ENCODE data around the gene ZNF516. TPM values are rescaled to one million over a fixed set of nuclear protein-coding genes. Genes with fewer than 3 reads are reported as not detected.

Gene ZNF516
- total RNA-seq, 1 donor from 2014 or later = 20.3 TPM

DNA sequence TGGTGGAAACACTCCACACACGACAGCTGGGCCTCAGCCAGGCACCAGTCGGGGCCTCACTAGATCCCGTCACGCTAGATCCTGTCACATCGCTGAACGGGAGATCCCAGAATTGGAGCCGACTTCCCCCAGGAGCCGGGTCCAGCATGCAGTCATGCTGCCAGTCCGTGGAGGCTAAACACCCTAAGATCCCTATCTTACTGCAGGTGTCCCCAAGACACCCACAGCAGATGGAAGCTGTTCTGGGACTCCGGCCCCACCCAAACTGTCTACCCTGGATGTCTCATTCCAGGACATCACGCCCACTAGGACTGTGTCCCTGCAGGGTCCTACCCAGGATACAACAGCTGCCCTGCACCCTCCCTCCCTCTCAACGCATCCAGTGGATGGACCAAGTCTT lies 23.4 kb downstream of the ZNF516 start:
- DNase-seq (ENCODE audit: low spot score) = no peak

DNA sequence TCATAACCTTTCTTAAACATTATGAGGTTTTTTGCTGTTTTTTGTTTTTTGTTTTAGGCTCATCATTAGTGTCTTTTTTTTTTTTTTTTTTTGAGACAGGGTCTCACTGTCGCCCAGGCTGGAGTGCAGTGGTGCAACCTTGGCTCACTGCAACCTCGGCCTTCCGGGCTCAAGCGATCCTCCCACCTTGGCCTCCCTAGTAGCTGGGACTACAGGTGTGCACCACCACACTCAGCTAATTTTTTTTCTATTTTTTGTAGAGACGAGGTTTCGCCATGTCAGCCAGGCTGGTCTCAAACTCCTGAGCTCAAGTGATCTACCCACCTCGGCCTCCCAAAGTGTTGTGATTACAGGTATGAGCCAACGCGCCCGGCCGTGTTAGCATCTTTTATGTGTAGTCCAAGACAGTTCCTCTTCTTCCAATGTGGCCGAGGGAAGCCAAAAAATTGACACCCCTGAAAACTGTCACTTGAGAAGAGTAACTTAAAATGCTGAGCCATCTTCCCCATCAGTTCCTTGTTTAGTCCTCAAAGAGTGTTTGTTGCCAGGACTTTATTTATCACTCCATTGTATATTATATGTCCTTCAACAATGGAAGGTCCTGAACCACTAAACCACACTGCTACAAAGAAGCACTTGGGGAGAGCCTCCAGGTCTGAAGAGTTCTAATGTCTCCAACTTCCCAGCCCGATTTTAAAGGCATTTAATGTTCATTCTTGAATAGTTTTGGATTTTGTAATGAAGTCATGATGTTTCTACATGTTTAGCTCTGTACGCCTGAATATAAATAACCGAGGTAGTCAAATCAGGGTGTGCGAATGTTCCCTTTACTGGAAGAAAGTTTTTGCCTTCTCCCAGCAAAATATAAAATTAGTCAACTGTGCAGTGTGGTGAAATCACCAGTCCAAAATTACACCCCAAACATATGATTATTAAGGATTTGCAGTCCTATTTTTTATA lies 26.4 kb downstream of the ZNF516 start:
- no peak for DNase-seq (ENCODE audit: low spot score)

DNA sequence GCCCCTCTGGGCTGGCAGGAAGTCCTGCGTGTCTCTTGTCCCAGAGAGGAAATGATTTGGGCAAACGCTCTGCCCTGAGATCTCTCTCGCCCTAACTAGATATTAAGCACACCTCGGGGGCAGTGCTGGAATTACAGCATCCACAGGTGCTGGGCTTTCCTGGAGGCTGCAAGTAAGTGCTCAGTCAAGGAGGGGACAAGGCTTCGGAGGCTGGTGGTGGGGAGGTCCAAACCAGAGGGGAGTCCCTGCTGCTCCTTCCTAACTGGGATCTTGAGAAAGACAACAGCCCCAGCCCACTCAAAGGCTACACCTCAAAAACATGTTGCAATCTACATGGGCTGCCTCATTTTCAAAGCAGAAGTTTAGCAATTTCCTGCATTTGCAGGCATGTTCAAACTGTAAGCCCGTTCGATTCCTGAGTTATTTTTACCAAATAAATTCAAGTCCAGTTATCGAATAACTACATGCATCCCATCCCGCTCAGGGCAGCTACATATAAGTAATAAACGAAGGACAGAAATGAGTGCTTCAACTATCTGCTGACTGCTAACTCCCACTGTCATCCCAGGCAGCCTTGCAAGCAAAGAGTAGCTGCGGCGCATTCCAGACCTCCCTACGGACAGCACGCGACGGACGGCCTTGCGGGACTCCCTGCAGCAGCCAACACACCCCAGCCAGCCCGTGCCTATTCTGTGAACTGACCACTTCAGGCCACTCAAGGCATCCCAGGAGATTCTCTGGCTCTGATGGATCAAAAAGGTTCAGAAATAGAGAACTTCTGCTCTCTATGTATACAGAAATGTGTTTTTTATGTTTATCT lies 27.5 kb downstream of the ZNF516 start:
- DNase-seq (ENCODE audit: low spot score) = peak; percentile 89

DNA sequence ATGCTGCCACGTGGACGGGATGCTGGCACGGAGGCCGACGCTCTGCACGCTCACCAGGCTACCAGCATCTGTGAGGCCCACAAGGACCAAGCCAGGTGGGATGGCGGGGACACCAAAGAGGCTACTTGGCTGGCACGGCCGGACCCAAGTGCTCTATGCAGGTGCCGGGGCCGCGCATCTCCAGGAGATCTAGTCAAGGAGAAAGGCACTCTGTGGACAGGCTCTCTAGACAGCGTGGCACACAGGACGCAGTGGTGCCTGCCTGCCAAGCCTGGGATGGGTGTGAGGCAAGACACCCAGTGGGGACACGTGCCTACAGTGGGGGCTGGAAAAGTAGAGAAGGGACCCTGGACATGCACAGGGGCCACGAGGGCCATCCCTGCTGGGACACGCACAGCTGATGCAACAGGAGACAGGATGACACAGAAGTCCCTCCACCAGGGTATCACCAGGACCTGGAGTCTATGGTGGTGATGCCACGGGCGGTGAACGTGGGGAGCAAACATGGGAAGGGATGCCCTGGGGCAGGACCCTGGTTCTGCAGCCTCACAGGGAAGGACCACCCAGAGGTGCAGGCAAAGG lies 28.5 kb downstream of the ZNF516 start:
- DNase-seq (ENCODE audit: low spot score) = peak; percentile 80

DNA sequence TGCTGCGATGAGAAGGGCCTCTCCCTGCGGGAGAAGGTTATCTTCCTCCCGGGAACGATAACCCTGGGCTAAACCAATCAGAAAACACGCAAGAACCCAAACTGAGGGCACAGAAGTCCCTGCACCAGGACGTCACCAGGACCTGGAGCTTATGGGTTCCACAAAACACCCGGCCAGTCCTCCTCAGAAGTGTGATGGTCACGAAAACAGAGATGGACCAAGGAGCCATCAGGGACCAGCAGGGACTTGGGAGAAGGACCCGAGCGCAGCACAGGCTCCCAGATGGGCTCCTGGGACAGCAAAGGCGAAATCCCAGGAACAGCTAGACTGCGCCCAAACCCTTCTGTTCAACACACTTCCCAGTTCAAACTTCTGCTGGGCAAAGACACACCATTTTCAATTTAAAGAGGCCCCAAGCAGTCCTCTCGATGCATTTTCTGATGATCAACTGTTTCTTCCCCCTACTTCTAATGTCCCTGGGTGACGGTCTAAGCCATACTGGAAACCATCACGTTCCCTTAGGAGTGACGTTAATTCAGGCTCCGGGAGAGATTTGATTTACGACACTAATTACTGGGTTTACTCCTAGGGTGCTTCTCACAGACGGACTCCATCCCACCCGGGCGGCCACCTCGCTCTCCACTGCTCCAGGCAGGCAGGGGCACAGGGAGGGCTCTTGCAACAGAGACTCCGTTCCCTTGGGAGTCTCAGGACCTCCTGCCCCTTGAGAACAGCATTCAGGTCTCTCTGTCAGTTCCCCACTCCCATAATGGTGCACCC lies 29.2 kb downstream of the ZNF516 start:
- peak; percentile 60 for DNase-seq (ENCODE audit: low spot score)

DNA sequence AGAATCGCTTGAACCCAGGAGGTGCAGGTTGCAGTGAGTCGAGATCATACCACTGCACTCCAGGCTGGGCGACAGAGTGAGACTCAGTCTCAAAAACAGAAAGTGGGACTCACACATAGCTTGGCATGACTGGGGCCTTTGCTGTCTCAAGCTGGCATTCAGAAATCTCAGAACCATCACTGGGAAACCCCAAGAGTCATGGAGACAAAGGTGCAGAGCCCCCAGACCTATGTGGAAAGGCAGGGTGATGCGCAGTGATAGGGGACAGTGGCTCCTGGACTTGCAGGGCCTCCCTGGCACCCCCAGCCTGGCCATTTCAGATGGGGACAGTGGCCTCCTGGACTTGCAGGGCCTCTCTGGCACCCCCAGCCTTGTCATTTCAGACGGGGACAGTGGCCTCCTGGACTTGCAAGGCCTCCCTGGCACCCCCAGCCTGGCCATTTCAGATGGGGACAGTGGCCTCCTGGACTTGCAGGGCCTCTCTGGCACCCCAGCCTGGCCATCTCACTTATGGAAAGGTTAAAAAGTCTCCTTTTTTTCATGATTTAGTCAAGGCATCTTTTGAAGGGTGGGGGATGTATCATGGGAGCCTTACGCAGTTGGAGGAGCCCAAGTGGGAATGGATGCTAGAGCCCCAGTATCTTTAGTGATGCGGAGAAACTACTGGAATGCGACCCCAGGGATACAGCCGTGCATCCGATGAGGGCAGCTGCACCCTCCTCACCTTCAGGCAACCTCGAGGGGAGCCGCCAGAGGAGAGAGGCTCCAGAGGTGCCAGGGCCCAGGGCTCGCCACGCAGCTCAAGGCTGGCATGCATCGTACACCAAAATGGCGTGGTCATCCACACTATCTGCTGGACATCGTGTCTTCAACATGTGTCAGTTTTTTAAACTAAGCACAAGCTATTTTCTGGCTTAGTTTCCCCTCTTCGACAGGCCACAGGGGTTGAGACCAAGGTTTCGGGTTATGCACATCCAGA lies 30.5 kb downstream of the ZNF516 start:
- DNase-seq (ENCODE audit: low spot score) = peak; percentile 62

DNA sequence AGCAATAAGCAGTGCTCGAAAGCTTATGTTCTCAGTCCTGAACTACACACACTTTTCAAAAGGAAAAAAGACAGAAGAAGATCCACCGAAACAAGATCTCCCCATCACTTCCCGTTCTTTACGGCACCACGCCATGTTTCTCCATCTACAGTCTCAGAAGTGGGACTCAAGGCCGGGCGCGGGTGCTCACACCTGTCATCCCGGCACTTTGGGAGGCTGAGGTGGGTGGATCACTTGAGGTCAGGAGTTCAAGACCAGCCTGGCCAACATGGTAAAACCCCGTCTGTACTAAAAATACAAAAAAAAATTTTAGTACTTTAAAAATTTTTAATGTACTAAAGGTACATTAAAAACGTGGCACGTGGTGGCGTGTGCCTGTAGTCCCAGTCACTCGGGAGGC lies 31.2 kb downstream of the ZNF516 start:
- DNase-seq (ENCODE audit: low spot score) = peak; percentile 75

DNA sequence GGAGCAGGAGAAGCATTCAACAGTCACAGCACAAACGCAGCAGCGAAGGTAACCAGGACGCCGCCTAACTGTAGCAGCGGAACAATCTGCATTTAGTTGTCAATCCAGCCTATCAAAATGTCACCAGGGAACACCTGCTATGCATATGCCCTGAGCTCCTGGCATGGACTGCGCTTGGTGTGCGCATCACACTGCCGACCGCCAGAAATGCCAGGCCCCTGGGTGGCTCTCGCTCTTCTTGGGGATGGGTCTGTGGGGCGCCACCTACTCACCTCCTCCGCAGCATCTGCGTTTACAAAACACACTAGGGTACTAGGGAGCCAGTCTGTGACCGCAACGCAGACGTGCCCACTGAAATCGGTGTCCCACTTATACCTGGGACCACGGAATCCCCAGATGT lies 31.7 kb downstream of the ZNF516 start:
- peak; percentile 78 for DNase-seq (ENCODE audit: low spot score)

DNA sequence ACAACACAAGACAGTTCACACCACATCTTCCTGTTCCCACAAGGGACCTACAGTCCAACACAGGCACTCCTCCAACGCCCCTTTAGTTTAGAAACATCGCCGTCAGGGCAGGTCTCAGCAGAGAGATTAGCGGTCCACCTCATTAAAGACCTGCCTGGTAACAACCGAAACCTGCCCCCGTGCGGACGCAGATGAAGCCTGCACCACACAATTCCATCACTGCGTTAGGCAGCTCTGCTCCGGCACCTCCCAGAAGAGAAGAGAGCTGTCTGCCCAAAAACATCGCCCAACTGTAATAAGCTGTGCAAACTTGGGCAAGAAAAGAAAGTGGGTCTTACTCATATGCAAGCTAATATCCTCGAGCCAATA lies 32.7 kb downstream of the ZNF516 start:
- DNase-seq (ENCODE audit: low spot score) = no peak

DNA sequence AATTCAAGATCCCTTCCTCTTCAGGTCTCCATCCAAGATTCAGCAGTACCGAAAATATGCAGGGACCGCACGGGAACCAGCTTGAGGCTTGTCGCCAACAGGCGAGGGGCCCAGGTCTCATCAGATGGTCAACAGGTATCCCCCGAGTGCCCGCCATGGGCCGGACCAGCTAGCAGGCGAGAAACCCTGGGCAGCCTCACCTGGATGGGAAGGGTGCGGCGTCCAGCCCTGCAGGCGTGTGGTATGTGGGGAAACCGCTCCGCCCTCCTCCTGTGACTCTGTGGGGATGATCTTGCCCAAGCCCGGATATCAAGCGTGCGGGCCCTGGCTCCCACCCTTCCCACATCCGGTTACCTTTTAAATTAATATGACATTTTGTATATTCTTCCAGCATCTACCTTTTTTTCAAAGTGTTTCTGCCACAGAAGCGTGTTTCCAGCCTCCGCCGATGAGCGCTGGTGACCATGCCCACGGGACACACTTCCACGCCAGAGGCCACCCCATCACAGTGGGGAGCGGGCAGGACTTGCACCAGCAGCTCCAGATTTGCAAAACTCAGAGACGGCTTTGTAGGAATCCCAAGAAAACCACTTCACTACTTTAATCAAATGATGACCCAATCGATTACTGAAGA lies 33.2 kb downstream of the ZNF516 start:
- DNase-seq (ENCODE audit: low spot score) = peak; percentile 87

DNA sequence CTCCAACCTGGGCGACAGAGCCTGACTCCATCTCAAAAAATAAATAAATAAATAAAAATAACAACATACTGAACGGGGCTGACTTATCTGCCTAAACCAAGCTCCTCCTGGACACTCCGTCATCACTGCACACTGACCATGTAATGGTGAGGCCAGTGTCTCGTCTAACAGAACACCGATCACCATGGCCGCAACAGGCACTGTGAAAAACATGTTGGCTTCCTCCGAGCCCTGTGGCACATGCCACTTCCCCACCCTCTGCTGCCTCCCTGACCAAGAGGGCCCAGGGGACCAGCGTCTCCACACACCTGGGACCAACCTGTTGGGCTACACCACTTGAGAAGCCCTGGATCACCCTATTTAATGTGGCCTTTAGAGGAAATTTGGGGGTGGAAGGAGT lies 33.9 kb downstream of the ZNF516 start:
- DNase-seq (ENCODE audit: low spot score) = peak; percentile 67

DNA sequence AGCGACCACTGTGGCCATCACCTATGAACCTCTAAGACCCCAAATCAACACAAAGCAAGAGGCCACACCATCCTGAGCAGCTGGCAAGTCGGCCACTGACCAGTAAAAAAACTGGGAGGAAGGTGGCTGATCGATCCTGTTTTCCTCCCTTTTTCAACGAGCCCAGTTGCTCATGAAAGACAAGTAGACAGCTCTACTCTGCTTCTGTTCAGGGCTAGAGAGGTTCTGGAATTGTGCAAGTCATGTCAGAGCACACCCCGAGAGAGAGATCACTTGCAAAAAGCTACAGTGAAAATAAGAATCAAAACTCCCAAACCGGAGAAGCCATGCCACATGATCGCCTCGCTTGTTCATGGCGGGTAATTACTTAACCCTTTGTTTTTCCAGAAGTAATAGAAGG lies 34.6 kb downstream of the ZNF516 start:
- DNase-seq (ENCODE audit: low spot score) = no peak

DNA sequence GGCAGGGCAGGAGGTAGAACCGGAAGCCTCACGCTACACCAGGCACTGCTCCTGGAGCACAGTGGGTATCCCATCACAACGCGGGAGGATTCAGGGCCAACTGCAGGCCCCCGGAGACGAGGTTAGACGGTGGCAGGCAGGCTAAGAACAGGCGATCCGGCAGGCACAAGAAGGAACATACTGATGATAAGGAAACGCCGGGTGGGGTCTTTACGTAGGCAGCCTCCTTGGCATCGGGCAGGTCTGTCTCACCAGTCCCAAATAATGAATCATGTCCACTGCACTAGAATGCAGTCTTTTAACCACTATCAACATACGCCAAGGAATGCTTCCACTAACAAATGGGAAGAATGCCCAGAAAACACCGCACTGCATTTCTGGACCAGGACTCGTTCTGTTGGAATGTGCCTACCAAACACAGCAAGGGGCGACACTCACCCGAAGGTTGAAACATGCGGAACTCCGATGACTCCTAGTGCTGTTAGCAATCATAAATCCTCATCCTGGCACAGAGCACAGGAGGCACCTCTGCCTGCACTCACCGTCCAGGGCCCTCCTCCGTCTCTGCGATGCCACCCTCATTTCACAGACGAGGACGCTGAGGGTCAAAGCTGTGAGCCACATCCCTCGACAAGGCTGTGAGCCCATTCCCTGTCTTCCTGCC lies 35.2 kb downstream of the ZNF516 start:
- DNase-seq (ENCODE audit: low spot score) = peak; percentile 78

DNA sequence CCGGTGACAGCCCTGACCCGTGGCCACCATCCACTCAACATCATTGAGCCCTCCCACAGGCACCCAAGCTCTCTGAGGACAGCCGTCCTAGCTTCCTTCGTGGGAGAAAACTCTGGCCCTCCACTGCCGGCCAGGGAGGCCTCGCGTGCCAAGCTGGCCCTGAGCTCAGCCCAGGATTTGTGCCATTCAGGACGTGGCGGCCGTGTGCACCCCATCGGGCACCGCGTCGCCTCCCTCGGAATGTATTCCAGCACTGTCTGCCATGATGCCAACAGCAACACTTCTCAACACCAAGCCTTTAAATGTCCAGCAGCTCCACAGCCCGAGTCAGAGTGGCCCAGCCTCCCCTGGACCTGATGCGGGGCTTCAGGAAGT lies 35.7 kb downstream of the ZNF516 start:
- no peak for DNase-seq (ENCODE audit: low spot score)

DNA sequence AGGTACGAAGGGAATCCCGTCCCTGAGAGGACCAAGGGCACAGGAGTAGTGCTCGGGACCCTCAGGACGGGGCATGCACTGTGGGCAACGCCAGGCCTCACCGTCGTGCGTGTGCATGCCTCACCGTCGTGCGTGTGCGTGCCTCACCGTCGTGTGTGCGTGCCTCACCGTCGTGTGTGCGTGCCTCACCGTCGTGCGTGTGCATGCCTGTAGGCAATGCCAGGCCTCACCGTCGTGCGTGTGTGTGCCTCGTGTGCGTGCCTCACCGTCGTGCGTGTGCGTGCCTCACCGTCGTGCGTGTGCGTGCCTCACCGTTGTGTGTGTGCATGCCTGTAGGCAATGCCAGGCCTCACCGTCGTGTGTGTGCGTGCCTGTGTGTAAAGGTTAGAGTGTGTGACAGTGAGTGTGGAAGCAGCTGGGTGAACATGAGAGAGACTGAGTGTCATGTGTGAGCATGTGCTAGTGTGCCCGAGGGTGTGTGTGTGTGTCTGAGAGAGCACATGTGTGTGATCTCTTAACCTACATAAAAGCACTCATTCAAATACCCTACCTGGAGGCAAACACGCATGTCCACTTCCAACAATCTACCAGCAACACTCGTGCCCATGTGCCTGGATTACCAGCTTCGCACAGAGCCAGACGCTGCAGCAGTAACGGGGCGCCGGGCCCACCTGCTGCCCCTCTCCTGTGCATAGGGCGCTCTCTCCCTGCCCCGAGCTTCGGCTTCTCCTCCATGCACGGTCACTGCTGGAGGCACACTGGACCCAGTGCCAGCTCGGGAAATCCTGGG lies 36.3 kb downstream of the ZNF516 start:
- peak; percentile 83 for DNase-seq (ENCODE audit: low spot score)

DNA sequence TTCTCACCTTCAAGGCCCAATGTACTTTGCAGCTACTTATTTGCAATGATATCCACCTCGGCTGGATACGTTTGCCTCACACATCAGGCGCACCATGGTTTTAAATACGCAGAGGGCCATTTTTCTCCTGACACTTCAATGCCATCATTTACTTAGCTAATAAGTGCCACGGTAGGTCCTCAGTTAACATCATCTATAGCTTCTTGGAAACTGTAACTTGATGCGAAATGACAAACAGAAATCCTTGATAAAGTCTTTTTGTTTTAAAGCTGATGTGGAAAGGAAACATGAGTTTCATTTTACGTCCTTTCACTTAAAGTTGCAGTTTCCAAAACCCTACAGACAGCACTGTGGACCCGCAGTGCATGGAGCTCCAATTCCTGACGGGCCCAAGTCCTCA lies 37.1 kb downstream of the ZNF516 start:
- DNase-seq (ENCODE audit: low spot score) = no peak

DNA sequence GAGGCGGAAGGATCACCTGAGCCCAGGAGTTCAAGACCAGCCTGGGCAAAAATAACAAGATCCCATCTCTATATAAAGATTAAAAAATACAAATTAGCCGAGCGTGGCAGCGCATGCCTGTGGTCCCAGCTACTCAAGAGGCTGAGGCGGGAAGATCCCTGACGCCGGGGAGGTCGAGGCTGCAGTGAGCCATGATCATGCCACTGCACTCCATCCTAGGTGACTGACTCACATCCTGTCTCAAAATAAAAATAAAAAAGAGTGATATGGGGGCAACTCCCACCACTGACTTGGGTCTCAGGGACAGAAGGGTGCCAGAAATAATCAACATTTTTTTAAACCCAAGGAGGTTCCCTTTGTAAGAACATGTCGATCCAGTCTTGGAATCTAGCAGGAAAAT lies 37.6 kb downstream of the ZNF516 start:
- DNase-seq (ENCODE audit: low spot score) = no peak

DNA sequence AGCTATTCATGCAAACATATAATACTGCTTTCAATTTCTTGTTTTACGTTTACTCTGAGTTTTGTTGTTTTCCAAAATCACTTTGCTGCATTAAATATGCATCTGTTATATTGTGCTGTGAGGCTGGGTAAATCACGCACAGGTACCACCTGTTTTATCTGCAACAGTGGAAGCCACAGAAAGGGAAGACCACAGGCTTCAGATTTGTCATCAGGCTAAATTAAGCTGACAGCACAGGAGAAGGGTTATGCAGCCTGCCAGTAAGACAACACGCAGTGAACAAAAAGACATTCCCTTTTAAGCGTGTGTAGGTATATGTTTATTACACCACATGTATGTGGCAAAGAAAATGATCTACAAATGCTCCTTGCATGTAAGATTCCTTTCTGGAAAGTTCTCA lies 38.2 kb downstream of the ZNF516 start:
- no peak for DNase-seq (ENCODE audit: low spot score)
